Neural progenitor cell (in vitro differentiated cells): ENCODE measurements around the gene MRPS6.

ENCODE experiments used
- CTCF ChIP-seq: fragments of 200-600 bp; sonication (generic); IDR thresholded peaks from 2 replicates; pipeline ENCODE4 v1.5.1; 2017; ENCODE audit warnings: antibody characterized with exemption, mild to moderate bottlenecking
- EZH2phosphoT487 ChIP-seq: fragments of 200-600 bp; sonication (generic); IDR thresholded peaks from 2 replicates; pipeline ENCODE4 v1.6.1; 2017; ENCODE audit warnings: antibody characterized with exemption

GRCh38 chr21:34023691-34024373 is 49.5 kb upstream of the MRPS6 start:
- TF ChIP-seq CTCF (no peak), EZH2phosphoT487 (no peak)
